Raji (cell line): ENCODE results near the gene MTARC2.

Experiments used
- POLR2A ChIP-seq: IDR thresholded peaks from 2 replicates; pipeline ENCODE4 v1.6.1; 2011; ENCODE audit warnings: low read depth, low read length, control low read depth; ENCODE audit not compliant: insufficient read depth

Gene MTARC2

GRCh38 chr1:220754212-220754917 is 6.2 kb downstream of the MTARC2 start:
- TF ChIP-seq POLR2A, result no peak

- TF ChIP-seq POLR2A, result no peak
These were observed 6.8 kb downstream of the MTARC2 start for GRCh38 chr1:220754918-220755295.

GRCh38 chr1:220755309-220755708 is 7.2 kb downstream of the MTARC2 start:
- TF ChIP-seq POLR2A, result no peak

DNA sequence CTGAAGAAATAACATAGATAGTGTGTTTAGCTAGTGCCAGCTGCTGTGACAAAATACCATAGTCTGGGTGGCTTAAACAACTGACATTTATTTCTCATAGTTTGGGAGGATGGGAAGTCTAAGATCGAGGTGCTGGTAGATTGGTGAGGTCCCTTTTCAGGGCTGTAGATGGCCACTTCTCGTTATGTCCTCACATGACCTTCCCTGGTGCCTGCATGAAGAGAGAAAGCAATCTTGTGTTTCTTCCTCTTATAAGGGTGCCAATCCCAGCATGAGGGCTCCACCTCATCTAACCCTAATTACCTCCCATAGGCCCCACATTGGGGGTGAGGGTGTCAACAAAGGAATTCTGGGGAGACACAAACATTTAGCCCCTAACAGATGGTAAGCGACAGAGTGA is 9.3 kb downstream of the MTARC2 start:
- TF ChIP-seq POLR2A, result no peak

GRCh38 chr1:220759147-220759546 is 11.0 kb downstream of the MTARC2 start:
- no peak for TF ChIP-seq POLR2A

GRCh38 chr1:220761688-220762427 is 13.7 kb downstream of the MTARC2 start:
- no peak for TF ChIP-seq POLR2A

DNA sequence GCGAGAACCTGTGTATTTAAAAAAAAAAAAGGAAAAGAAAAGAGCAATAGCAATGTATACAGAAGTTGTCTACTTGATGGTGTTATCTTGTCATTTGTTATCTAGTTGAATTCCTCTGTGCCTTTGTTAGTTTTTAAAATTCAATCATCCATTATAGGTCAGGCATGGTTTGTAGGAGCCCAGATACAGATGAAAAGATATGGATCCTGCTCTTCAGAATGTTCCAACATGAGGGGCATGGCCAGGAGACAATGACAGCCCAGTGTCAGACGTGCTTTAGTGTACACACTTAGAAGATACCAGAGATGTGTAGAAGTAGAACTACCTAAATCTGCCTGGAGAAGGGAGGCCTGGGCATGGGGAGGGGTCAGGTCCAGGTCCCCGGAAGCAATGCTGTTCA is 16.6 kb downstream of the MTARC2 start:
- no peak for TF ChIP-seq POLR2A

- TF ChIP-seq POLR2A, result no peak
These were observed 19.4 kb downstream of the MTARC2 start for GRCh38 chr1:220767312-220768125.

GRCh38 chr1:220768126-220768601 is 20.0 kb downstream of the MTARC2 start:
- no peak for TF ChIP-seq POLR2A

- TF ChIP-seq POLR2A, result no peak
These were observed 21.1 kb downstream of the MTARC2 start for GRCh38 chr1:220769205-220769604.

DNA sequence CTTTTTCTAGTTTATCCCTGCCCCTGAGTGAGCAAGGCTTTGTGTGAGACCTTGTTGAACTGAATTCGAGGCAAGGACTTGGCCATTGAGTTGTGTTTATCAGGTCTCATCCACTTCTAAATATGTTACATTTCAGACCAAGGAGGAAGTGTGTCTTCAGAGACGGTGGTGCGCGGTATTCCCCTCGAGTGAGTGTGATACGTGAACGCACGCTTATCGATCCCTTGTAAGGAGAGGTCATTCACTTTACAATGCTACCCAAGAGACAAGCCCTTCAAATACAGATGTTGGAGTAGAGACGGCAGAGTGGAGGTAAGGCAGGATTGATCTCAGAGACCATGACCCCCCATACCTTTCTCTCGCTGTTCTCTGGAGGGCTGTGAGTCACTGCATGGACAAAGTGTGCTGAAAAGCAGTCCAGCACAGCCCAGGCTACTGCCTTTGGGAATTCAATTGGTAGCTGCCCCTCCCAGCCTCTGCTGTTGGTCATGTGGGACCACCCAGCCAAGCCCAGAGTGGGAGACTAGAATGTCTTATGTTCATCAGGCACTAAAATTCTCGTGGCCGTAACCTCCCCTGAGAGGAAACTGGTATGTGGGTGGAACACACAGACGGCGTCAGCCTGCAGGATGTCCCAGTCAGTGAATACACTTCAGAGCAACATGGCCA is 22.3 kb downstream of the MTARC2 start:
- no peak for TF ChIP-seq POLR2A

DNA sequence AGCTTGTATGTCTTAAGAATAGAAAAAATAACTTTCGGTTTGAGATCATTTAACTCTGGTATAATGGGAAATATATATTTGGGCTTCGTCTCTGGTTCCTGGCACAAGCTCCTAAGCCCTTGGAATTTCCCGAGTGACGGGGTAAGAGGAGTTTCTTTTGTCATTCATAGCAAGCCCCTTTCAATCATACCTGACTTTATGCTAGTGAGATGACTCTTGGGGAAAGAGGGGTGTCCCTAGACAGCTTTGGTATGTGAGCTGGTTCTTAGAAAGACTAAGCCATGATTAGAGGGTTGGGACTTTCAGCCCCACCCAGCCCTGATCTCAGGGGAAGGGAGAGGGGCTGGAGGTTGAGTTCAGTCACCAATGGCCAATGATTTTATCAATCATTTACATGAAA is 24.7 kb downstream of the MTARC2 start:
- no peak for TF ChIP-seq POLR2A

DNA sequence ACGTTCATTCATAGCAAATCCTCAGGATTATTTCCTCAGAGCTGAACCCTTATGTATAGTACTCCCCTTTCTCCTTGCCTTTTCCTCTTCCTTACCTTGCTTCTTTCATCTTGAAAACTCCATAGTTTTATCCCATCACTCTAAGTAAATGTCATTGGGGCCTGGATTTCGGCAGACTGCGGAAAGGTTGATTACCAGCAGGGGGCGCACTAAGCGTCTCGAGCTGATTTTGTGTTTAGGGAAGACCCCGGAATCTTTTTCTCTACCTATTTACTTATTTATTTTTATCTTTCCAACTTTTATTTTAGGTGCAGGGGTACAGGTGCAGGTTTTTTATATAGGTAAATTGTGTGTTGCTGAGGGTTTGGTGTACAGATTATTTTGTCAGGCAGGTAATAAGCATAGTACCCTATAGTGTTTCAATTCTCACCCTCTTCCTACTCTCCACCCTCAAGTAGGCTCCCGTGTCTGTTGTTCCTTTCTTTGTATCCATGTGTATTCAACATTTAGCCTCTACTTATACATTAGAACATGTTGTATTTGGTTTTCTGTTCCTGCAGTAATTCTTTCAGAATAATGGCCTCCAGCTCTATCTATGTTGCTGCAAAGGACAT is 27.2 kb downstream of the MTARC2 start:
- TF ChIP-seq POLR2A, result no peak

DNA sequence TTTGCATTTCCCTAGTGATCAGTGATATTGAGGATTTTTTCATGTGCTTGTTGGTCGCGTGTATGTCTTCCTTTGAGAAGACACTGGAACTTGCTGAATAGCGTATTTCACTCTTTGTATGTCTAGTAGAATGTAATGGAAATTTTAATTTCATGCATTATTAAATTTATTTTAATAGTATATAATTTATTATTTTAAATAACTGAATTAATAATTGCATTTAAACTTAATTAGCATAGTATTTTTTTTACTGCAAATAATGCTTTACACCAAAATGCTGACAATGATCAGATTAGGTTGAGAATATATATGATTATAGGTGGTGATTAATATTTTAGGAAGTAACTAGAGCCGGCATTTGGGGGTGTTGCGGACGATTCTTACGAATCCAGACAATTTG is 28.1 kb downstream of the MTARC2 start:
- TF ChIP-seq POLR2A, result no peak

DNA sequence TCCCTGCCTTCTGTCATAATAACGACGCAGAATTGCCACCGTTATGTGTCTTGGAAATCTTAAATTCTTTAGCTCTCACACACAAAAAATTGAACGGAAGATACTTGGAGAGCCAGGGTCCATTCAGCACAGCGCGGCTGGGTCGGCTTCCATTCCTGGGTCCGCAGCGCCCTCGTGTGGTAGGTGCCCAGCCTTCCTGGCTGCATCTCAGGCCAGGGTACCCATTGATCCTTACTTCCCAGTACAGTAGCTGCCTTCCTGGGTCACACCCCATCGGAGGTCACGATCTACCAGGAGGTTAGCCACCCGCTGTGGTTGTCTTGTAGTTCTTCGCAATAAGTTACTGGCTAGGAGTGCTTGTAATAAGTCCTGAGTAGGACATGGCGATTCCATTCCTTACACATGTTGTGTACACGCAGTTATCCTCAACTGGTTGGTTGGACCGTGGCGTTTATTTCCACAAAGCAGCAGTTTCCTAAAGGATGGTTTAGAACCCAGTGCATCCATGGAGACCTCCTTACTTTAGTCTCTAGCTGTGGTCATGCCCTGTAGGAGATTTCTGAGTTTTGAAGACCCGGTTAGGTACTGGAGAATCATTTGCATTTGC is 28.7 kb downstream of the MTARC2 start:
- TF ChIP-seq POLR2A, result no peak

DNA sequence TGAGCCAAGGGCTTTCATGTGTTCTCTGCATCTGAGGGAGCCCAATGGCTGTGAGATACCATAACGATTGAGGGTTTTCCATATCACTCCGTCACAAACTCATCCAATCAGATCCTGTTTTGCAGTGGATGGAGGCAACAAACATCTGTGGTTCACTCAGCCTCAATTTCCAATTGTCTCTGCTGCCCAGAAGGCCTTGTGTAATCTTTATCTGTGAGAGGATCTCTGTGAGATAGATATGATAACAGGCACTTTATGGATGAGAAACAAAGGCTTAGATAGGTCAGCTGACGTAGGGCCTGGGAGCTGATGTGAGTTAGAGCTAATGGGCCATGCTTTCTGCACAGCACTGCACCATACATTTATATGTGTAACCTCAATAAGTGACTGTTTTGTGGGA is 35.3 kb downstream of the MTARC2 start:
- TF ChIP-seq POLR2A, result no peak
